IPS-18c (cell line): ENCODE measurements around the gene UQCRC2.

ENCODE experiments used
- H3K4me3 ChIP-seq: 2 replicates; pipeline ENCODE4 v1.7.0; 2013; ENCODE audit warnings: low read depth, mild to moderate bottlenecking, low read length, moderate library complexity; ENCODE audit not compliant: insufficient read depth
- H3K9me3 ChIP-seq: one replicate; pipeline ENCODE4 v1.6.1; 2013; ENCODE audit warnings: mild to moderate bottlenecking, low read length, moderate library complexity; ENCODE audit not compliant: control insufficient read depth, insufficient read depth

UQCRC2 gene

GRCh38 chr16:22029632-22030031 is 76.5 kb downstream of the UQCRC2 start:
- no peaks in the 10 kb centered on the region for H3K9me3 ChIP-seq
- H3K4me3 ChIP-seq, result no peak overlapping the region

- no peak overlapping the region for H3K4me3 ChIP-seq
- H3K9me3 ChIP-seq, result no peaks in the 10 kb centered on the region
Measured at GRCh38 chr16:22030087-22030812, 77.1 kb downstream of the UQCRC2 start.

GRCh38 chr16:22031483-22032083 is 78.4 kb downstream of the UQCRC2 start:
- H3K9me3 ChIP-seq, result no peaks in the 10 kb centered on the region

More at GRCh38 chr16:22031483-22032083, 78.4 kb downstream of the UQCRC2 start:
- H3K4me3 ChIP-seq, result no peak overlapping the region
